H4 (cell line): Measurements from ENCODE around the gene SLC22A17. TPM values are rescaled to one million over a fixed set of nuclear protein-coding genes. Genes with fewer than 3 reads are reported as not detected.

Experiments used
- DNase-seq: peaks from one replicate; pipeline ENCODE4 v3.0.0-alpha.2; 2015; ENCODE audit warnings: low spot score
- total RNA-seq: library from RNA; depleted of rRNA; stranded (reverse); fragments of >200 nt; shearing (Covaris generic); gene quantifications from 2 replicates; pipeline ENCODE4 v1.2.3, GENCODE V29; 2014

The SLC22A17 gene
- total RNA-seq, 1 experiment from 2014 or later = 4.6 TPM

- no peak for DNase-seq
Observed at GRCh38 chr14:23362200-23362599, 9.5 kb upstream of the SLC22A17 start.

- no peak for DNase-seq
Observed at GRCh38 chr14:23361763-23362162, 9.1 kb upstream of the SLC22A17 start.

- no peak for DNase-seq
Observed at GRCh38 chr14:23361320-23361719, 8.6 kb upstream of the SLC22A17 start.

GRCh38 chr14:23360496-23360895 lies 7.8 kb upstream of the SLC22A17 start:
- no peak for DNase-seq

GRCh38 chr14:23359722-23360447 lies 7.2 kb upstream of the SLC22A17 start:
- no peak for DNase-seq

- no peak for DNase-seq
Observed at GRCh38 chr14:23359167-23359626, 6.5 kb upstream of the SLC22A17 start.

- no peak for DNase-seq
Observed at GRCh38 chr14:23358553-23359166, 6.0 kb upstream of the SLC22A17 start.

- no peak for DNase-seq
Observed at GRCh38 chr14:23358042-23358441, 5.4 kb upstream of the SLC22A17 start.

- no peak for DNase-seq
Observed at GRCh38 chr14:23357261-23357660, 4.6 kb upstream of the SLC22A17 start.

- DNase-seq = no peak
Observed at GRCh38 chr14:23356662-23357061, 4.0 kb upstream of the SLC22A17 start.

GRCh38 chr14:23355871-23356435 lies 3.3 kb upstream of the SLC22A17 start:
- DNase-seq = no peak

GRCh38 chr14:23354990-23355389 lies 2.3 kb upstream of the SLC22A17 start:
- DNase-seq = no peak

- DNase-seq = no peak
Observed at GRCh38 chr14:23353433-23353780, 720 bp upstream of the SLC22A17 start.

GRCh38 chr14:23351681-23352505 lies 794 bp downstream of the SLC22A17 start:
- DNase-seq = no peak

GRCh38 chr14:23349156-23349845 lies 3.4 kb downstream of the SLC22A17 start:
- no peak for DNase-seq

- no peak for DNase-seq
Observed at GRCh38 chr14:23348297-23348655, 4.4 kb downstream of the SLC22A17 start.

GRCh38 chr14:23347406-23348296 lies 5.0 kb downstream of the SLC22A17 start:
- no peak for DNase-seq

- DNase-seq = no peak
Observed at GRCh38 chr14:23346693-23347405, 5.8 kb downstream of the SLC22A17 start.

- DNase-seq = no peak
Observed at GRCh38 chr14:23345987-23346692, 6.5 kb downstream of the SLC22A17 start.
